Activated CD8-positive, alpha-beta T cell treated with anti-CD3 and anti-CD28 coated beads, Interleukin-2, amount 10 ng/mL, durations not matched to agents 7 days and 5 days (primary cell): Measurements from ENCODE around the gene SLC4A7. TPM values are rescaled to one million over a fixed set of nuclear protein-coding genes. Genes with fewer than 3 reads are reported as not detected.

Experiments
- ATAC-seq: fragments of 150-1000 bp; cut with Tn5 transposase; one replicate; pipeline ENCODE4 v1.10.0; 2021; ENCODE audit warnings: moderate library complexity
- CTCF ChIA-PET: fragments of 350-600 bp; sonication (Branson Sonifier 250); formaldehyde crosslinking; loops from one replicate; lab custom pipeline; 2021; ENCODE audit warnings: antibody characterized with exemption; lab: Charles Lee
- POLR2A ChIA-PET: fragments of 350-600 bp; sonication (Branson Sonifier 250); formaldehyde crosslinking; loops from one replicate; lab custom pipeline; 2021; ENCODE audit warnings: antibody characterized with exemption; lab: Charles Lee
- DNase-seq: peaks from one replicate; pipeline ENCODE4 v3.0.0-alpha.2; 2020
- H3K27ac Mint-ChIP-seq: one replicate; pipeline ENCODE4 v1.8.0; 2021; ENCODE audit warnings: mild to moderate bottlenecking, mixed read lengths
- H3K27me3 Mint-ChIP-seq: one replicate; pipeline ENCODE4 v1.8.0; 2021; ENCODE audit warnings: low read depth, mixed read lengths
- H3K36me3 Mint-ChIP-seq: one replicate; pipeline ENCODE4 v1.8.0; 2021; ENCODE audit warnings: low read depth, mixed read lengths
- H3K4me1 Mint-ChIP-seq: one replicate; pipeline ENCODE4 v1.8.0; 2021; ENCODE audit warnings: low read depth, mixed read lengths
- H3K4me3 Mint-ChIP-seq: one replicate; pipeline ENCODE4 v1.8.0; 2021; ENCODE audit warnings: mild to moderate bottlenecking, mixed read lengths
- H3K9me3 Mint-ChIP-seq: one replicate; pipeline ENCODE4 v1.8.0; 2022; ENCODE audit warnings: mixed read lengths; ENCODE audit not compliant: insufficient read depth
- total RNA-seq, 2 experiments: library from RNA; stranded (reverse); gene quantifications; one replicate each; pipeline ENCODE4 v1.2.3, GENCODE V29; 2021

Gene SLC4A7
- total RNA-seq, 2 experiments from 2014 or later, result 31.9 to 32.9 TPM

DNA sequence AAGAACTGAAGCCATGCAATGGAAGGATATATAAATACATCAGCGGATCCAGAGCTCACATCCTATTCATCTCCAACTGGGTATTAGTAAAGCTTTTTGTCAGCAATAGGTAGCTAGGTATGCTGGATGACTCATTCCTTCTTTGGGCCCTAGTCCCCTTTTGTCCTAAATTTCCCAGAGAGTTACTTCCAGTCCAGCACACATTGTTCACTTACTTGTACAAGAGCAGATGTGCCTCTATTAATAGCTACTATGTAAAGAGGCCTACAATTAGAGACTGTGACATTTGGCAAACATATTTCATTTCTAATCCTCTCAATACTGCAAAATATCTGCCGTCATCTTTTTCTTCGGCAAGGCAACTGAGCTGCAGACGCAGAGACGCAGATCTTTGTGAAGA, 1.7 kb upstream of the SLC4A7 start:
- DNase-seq (no peak), ATAC-seq (no peak)
- Mint-ChIP-seq H3K27ac (no peak overlapping the region), H3K4me3 (no peak overlapping the region), H3K9me3 (no peaks in the 10 kb centered on the region), H3K4me1 (peaks cover 23% of the 10 kb centered on the region), H3K27me3 (no peaks in the 10 kb centered on the region), H3K36me3 (peaks cover 15% of the 10 kb centered on the region)
- CTCF ChIA-PET, result interaction anchor here (0.9 to 3.6 kb wide), 3 partner anchors 18 to 195 kb away, joined by 3 to 14 read pairs (median 4); no protein-coding TSS in a partner anchor
- POLR2A ChIA-PET, result no interaction called here

DNA sequence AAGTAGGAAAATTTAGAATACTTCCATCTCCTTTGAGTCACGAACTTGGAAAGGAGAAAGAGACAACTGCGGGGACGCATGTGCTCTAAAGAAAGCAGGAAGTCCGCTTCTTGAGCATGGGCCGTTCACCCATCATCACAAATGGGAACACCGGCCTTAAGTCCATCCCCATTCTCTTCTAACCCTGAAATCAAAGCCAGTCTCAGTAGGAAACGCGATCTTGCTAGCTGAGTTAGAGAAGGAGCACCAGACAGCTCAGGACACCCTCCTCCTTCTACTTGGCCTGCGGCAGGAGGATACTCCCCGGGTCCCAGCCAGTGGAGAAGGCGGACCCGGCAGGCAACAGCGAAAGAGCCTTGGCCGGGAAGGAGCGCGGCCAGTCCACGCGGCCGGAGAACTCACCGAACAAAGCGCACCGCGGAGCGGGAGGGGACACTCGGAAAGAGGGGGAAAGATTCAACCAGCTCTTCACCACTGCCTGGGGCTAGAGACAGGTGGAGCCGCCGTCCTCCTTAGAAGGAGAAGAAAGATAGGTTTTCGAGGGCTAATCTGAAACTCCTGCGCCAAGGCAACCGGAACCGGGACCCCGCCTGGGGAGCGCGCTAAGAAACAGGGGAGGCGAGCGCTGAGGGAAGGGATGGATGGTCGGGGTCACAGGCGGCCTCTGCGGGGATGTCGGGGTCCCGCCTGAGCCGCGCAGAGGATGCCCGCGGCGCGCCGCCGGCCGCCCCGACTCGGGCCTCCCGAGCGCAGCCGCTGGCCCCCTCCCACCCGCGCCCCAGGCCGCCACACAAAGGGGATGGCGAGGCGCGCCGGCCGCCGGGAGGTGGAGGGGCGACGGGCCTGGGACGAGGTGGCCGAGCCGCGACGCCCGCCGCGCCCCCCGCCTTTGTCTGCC, 818 bp downstream of the SLC4A7 start:
- Mint-ChIP-seq H3K4me3 (peak overlapping the region; percentile 100), H3K27ac (peak overlapping the region; percentile 98), H3K36me3 (peaks cover 28% of the 10 kb centered on the region), H3K9me3 (no peaks in the 10 kb centered on the region), H3K27me3 (no peaks in the 10 kb centered on the region), H3K4me1 (peaks cover 44% of the 10 kb centered on the region)
- DNase-seq (peak; percentile 53), ATAC-seq (peak; percentile 17)
- CTCF ChIA-PET, result interaction anchor here (0.6 to 3.6 kb wide), 5 partner anchors 9 to 198 kb away, joined by 3 to 14 read pairs (median 3); no protein-coding TSS in a partner anchor
- POLR2A ChIA-PET, result interaction anchor here (0.6 to 2.8 kb wide), 6 partner anchors 12 to 865 kb away, joined by 3 to 12 read pairs (median 6); partner anchors contain the start of genes AZI2, NEK10 and ZCWPW2

DNA sequence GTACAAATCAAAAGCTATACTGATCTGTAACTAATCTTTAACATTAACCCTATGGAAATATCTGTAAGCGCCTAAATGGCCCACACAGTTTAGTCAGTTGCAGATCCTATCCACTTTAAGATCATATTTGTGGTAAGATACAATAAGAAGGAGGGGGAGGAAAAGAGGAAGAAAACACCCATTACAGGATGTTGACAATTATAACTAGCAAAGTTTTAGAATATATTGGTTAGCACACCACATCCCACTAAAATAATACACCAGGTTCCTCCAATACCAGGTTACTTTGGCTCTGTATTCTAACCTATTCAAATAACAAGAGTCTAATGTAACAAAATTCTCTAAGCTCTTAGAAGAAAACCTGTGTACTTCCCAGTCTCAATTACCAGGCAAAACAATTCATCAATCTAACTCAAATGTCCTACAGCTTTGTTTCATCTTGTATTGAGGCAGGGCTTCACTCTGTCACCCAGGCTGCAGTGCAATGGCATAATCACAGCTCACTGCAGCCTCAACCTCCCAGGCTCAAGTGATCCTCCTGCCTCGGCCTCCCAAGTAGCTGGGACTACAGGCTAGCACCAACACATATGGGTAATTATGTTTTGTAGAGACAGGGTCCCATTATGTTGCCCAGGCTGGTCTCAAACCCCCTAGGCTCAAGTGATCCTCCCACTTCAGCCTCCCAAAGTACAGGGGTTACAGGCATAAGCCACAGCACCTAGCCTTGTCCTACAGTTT, 4.2 kb downstream of the SLC4A7 start:
- DNase-seq (no peak), ATAC-seq (no peak)
- POLR2A ChIA-PET, result interaction anchor here (0.6 to 1.0 kb wide), 2 partner anchors 201 to 1821 kb away, joined by 3 read pairs; no protein-coding TSS in a partner anchor
- Mint-ChIP-seq H3K36me3 (peaks cover 49% of the 10 kb centered on the region), H3K9me3 (no peaks in the 10 kb centered on the region), H3K4me1 (peaks cover 48% of the 10 kb centered on the region), H3K27me3 (no peaks in the 10 kb centered on the region), H3K4me3 (peak overlapping the region; percentile 61), H3K27ac (peak overlapping the region; percentile 81)
- CTCF ChIA-PET, result interaction anchor here (0.7 to 1.6 kb wide), 6 partner anchors 10 to 202 kb away, joined by 3 to 9 read pairs (median 3); no protein-coding TSS in a partner anchor

DNA sequence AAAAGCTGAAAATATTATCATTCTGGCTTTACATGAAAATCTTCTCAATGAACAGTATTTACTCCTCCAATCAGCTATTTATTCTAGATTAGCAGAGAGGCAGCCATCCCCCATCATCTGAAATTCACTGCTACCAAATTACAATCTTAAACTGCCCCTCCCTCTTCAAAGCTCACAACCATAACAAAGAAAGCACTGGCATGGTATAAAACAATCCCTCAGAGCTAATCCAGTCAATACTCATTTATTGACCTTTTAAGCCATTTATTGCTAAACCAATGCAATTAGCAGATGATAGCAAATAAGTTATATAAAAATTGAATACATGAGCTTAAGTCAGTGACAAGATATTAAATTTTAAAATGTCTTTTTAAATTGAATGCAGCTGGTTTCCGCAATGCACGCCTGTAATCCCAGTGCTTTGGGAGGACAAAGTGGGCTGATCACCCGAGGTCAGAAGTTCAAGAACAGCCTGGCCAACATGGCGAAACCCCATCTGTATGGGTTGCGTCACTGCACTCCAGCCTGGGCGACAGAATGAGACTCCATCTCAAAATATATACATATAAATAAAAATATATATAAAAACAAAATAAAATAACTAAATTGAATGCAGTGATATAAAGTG, 12.1 kb downstream of the SLC4A7 start:
- ChIA-PET CTCF (interaction anchor here (0.7 to 1.2 kb wide), 4 partner anchors 12 to 210 kb away, joined by 3 read pairs; partner anchors contain the start of gene SLC4A7), POLR2A (interaction anchor here (0.8 kb wide), 1 partner anchor 12 kb away, joined by 6 read pairs; the partner anchor contains the start of gene SLC4A7)
- peaks cover 18% of the 10 kb centered on the region for H3K36me3 Mint-ChIP-seq
- no peak for ATAC-seq
- no peaks in the 10 kb centered on the region for H3K27me3 Mint-ChIP-seq
- H3K4me1 Mint-ChIP-seq, result peaks cover 12% of the 10 kb centered on the region
- H3K4me3 Mint-ChIP-seq, result no peak overlapping the region
- H3K27ac Mint-ChIP-seq, result no peak overlapping the region
- H3K9me3 Mint-ChIP-seq, result no peaks in the 10 kb centered on the region
- DNase-seq, result no peak

DNA sequence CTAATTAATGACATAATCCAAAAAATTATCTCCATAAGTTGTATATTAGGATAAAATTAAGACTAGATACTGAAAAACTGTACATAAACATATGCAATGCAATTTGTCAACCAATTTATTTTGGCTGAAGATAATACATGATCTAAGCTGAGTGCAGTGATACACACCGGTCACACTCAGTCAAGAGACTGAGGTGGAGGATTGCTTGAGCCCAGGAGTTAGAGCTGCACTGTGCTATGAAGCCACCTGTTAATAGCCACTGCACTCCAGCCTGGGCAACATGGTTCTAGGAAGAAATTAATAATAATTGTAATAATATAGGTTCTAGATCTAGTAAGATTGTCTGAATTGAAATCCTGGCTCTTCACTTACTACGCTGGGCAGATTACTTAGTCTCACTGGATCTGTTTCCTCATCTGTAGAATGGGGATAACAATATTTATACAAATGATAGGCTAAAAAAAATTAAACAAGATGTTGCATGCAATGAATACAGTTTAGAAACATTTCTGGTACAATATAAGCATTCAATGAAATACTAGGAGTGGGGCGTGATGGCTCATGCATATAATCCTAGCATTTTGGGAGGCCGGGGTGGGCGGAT, 15.8 kb downstream of the SLC4A7 start:
- peaks cover 7% of the 10 kb centered on the region for H3K36me3 Mint-ChIP-seq
- CTCF ChIA-PET, result interaction anchor here (0.8 to 3.2 kb wide), 19 partner anchors 9 to 849 kb away, joined by 3 to 22 read pairs (median 4); partner anchors contain the start of gene SLC4A7
- H3K27ac Mint-ChIP-seq, result no peak overlapping the region
- H3K4me1 Mint-ChIP-seq, result peaks cover 6% of the 10 kb centered on the region
- POLR2A ChIA-PET, result interaction anchor here (1.5 kb wide), 1 partner anchor 164 kb away, joined by 3 read pairs; no protein-coding TSS in a partner anchor
- DNase-seq (no peak), ATAC-seq (no peak)
- H3K9me3 Mint-ChIP-seq, result no peaks in the 10 kb centered on the region
- no peaks in the 10 kb centered on the region for H3K27me3 Mint-ChIP-seq
- no peak overlapping the region for H3K4me3 Mint-ChIP-seq

DNA sequence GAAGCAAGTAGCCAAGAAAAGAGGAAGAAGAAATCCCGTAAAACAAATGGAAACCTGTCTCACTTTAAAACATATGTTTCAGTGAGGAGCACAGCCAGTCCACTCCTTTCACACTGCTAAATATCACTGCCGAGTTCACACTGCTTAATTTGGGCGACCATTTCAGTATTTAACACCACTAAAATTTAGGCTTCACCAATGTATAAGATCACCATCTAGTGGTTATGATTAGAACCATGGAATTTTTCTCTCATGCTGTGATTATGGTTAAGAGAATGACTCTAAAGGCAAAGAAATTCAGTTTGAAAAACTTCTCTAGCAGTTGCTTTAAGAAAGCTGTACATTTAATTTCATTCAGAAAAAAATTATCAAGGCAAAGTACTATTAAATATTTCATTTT, 16.6 kb downstream of the SLC4A7 start:
- DNase-seq (peak; percentile 28), ATAC-seq (peak; percentile 84)
- peaks cover 10% of the 10 kb centered on the region for H3K36me3 Mint-ChIP-seq
- ChIA-PET POLR2A (interaction anchor here (1.5 kb wide), 1 partner anchor 165 kb away, joined by 3 read pairs; no protein-coding TSS in a partner anchor), CTCF (interaction anchor here (0.7 to 3.2 kb wide), 32 partner anchors 10 to 850 kb away, joined by 3 to 22 read pairs (median 4); partner anchors contain the start of genes EOMES, NEK10 and SLC4A7)
- H3K27ac Mint-ChIP-seq, result no peak overlapping the region
- H3K4me3 Mint-ChIP-seq, result no peak overlapping the region
- peaks cover 6% of the 10 kb centered on the region for H3K4me1 Mint-ChIP-seq
- no peaks in the 10 kb centered on the region for H3K27me3 Mint-ChIP-seq
- no peaks in the 10 kb centered on the region for H3K9me3 Mint-ChIP-seq

DNA sequence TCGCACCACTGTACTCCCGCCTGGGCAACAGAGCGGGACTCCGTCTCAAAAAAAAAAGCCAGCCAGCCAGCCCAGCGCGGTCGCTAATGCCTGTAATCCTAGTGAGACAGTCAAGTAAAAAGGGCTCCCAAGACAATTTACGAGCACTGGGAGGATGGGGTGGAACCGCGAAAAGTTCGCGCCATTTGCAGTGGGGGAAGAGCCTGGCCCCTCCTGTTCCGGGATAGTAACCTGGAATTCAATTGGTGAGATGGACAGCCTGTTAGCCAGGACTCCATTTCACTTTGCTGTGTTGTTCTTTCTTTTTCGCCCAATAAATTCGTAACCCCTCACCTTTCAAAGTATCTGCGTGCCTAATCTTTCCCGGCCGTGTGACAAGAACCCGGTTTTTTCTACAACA, 19.5 kb downstream of the SLC4A7 start:
- ATAC-seq, result no peak
- ChIA-PET POLR2A (no interaction called here), CTCF (no interaction called here)
- no peaks in the 10 kb centered on the region for H3K9me3 Mint-ChIP-seq
- no peaks in the 10 kb centered on the region for H3K27me3 Mint-ChIP-seq
- no peak overlapping the region for H3K4me3 Mint-ChIP-seq
- H3K27ac Mint-ChIP-seq, result no peak overlapping the region
- H3K4me1 Mint-ChIP-seq, result peaks cover 1% of the 10 kb centered on the region
- H3K36me3 Mint-ChIP-seq, result peaks cover 13% of the 10 kb centered on the region
- DNase-seq, result no peak

DNA sequence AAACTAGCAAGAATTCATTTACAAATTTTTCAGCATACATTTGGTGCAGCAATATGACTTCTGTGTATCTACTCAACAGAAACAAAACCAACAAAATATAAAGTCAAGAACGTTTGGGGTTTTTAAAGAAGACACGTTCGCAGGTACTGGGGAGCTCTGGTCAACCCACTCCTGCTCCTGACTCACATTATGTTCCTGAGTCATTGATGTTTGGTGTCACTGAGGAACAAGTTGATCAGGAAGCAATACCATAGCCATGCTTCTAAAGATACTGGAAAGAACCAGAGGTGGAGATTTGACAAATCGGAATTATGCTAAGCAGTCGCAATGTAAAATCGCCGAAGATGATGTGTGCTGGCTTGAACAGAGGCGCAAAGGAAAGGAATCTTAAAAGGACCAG, 22.0 kb downstream of the SLC4A7 start:
- CTCF ChIA-PET, result no interaction called here
- Mint-ChIP-seq H3K9me3 (no peaks in the 10 kb centered on the region), H3K27me3 (no peaks in the 10 kb centered on the region), H3K4me1 (peaks cover 1% of the 10 kb centered on the region), H3K27ac (no peak overlapping the region), H3K4me3 (no peak overlapping the region), H3K36me3 (peaks cover 16% of the 10 kb centered on the region)
- no peak for DNase-seq
- POLR2A ChIA-PET, result no interaction called here
- ATAC-seq, result no peak

DNA sequence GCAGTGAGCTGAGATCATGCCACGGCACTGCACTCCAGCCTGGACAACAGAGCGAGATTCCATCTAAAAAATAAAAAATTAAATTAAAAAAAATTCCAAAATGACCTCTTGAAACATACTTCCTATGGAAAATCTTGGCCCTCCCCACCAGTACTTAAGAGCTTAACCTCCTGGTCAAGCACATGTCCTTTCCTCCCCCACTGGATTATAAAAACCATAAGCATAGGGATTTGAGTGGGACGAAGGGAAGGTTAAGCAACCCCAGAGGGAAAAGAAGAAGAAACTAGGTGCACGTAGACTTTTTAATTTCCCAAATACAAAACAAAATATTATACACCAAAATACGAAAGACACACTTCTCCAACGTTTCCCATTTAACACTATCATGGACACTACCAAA, 25.3 kb downstream of the SLC4A7 start:
- peaks cover 18% of the 10 kb centered on the region for H3K36me3 Mint-ChIP-seq
- no peak overlapping the region for H3K4me3 Mint-ChIP-seq
- no peak for DNase-seq
- H3K9me3 Mint-ChIP-seq, result no peaks in the 10 kb centered on the region
- H3K27me3 Mint-ChIP-seq, result no peaks in the 10 kb centered on the region
- no peak for ATAC-seq
- no peak overlapping the region for H3K27ac Mint-ChIP-seq
- H3K4me1 Mint-ChIP-seq, result peaks cover 17% of the 10 kb centered on the region
- ChIA-PET POLR2A (no interaction called here), CTCF (interaction anchor here (0.9 to 1.0 kb wide), 2 partner anchors 13 to 253 kb away, joined by 3 read pairs; no protein-coding TSS in a partner anchor)

DNA sequence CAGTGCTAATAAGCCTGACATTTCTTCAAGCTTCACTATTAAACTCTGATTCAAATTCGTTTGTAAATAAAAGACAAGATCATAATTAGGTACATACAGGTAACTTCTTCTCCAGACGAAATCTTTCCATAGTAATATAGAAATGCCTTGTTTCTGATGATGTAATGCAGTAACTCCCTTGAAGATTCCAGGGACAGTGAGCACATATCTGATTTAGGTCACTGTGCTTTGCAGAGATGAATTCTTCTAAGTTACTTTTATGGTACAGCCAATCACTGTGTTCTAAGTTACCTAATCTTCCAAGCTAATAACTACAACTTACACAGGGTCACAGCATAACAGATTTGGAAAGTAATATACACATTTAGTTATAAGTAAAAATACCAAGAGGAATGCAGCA, 27.6 kb downstream of the SLC4A7 start:
- CTCF ChIA-PET, result interaction anchor here (1.2 kb wide), 2 partner anchors 12 to 225 kb away, joined by 3 to 5 read pairs; no protein-coding TSS in a partner anchor
- ATAC-seq (no peak), DNase-seq (no peak)
- Mint-ChIP-seq H3K4me3 (no peak overlapping the region), H3K36me3 (peaks cover 14% of the 10 kb centered on the region), H3K27me3 (no peaks in the 10 kb centered on the region), H3K9me3 (no peaks in the 10 kb centered on the region), H3K27ac (no peak overlapping the region), H3K4me1 (peaks cover 27% of the 10 kb centered on the region)
- POLR2A ChIA-PET, result no interaction called here
